Measurements from ENCODE around the gene OTOGL. TPM values are rescaled to one million over a fixed set of nuclear protein-coding genes. Genes with fewer than 3 reads are reported as not detected.

The OTOGL gene
- polyA plus RNA-seq, 3 donors, result not detected

- no peak overlapping the region for H3K27ac Mint-ChIP-seq
- no peaks in the 10 kb centered on the region for H3K36me3 Mint-ChIP-seq
- DNase-seq, result no peak
- H3K27me3 Mint-ChIP-seq (ENCODE audit: low read depth in 3 of 3), result no peaks in the 10 kb centered on the region
- H3K4me3 Mint-ChIP-seq, result no peak overlapping the region
- H4K20me1 ChIP-seq (ENCODE audit: insufficient read depth, low read length), result no peaks in the 10 kb centered on the region
- intact Hi-C loops (cut with micrococcal nuclease), result no loop called here
- no peaks in the 10 kb centered on the region for H3K36me3 ChIP-seq (replicated peaks in 1 of 2; ENCODE audit: control insufficient read depth in 1 of 2, insufficient read depth in 2 of 2, low read length in 2 of 2)
- no peaks in the 10 kb centered on the region for H3K4me1 Mint-ChIP-seq
- H2AFZ ChIP-seq (ENCODE audit: insufficient read depth, low read depth, low read length, poor library complexity, severe bottlenecking), result no peak overlapping the region
- H3K4me2 ChIP-seq (replicated peaks; ENCODE audit: extremely low read depth, low read length, poor library complexity, severe bottlenecking), result no peak overlapping the region
- TF ChIP-seq, protein P1, sequence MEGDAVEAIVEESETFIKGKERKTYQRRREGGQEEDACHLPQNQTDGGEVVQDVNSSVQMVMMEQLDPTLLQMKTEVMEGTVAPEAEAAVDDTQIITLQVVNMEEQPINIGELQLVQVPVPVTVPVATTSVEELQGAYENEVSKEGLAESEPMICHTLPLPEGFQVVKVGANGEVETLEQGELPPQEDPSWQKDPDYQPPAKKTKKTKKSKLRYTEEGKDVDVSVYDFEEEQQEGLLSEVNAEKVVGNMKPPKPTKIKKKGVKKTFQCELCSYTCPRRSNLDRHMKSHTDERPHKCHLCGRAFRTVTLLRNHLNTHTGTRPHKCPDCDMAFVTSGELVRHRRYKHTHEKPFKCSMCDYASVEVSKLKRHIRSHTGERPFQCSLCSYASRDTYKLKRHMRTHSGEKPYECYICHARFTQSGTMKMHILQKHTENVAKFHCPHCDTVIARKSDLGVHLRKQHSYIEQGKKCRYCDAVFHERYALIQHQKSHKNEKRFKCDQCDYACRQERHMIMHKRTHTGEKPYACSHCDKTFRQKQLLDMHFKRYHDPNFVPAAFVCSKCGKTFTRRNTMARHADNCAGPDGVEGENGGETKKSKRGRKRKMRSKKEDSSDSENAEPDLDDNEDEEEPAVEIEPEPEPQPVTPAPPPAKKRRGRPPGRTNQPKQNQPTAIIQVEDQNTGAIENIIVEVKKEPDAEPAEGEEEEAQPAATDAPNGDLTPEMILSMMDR (IDR thresholded peaks at IDR 0.05), result no peak
- H3K27me3 ChIP-seq (ENCODE audit: control insufficient read depth in 2 of 2, insufficient read depth in 2 of 2, low read length in 2 of 2), result no peaks in the 10 kb centered on the region
- no peak overlapping the region for H3K9ac ChIP-seq (ENCODE audit: insufficient read depth, low read length, poor library complexity, severe bottlenecking)
- H3K9me3 Mint-ChIP-seq, result peaks cover 0 to 2% (median 0%) of the 10 kb centered on the region in 7 donors
- H3K4me1 ChIP-seq (ENCODE audit: control insufficient read depth in 1 of 2, insufficient read depth in 2 of 2, low read length in 2 of 2), result no peaks in the 10 kb centered on the region
- no peaks in the 10 kb centered on the region for H3K9me3 ChIP-seq (replicated peaks in 1 of 2; ENCODE audit: control insufficient read depth in 1 of 2, insufficient read depth in 1 of 2, low read length in 2 of 2)
- no peak overlapping the region for H3K4me3 ChIP-seq (replicated peaks in 1 of 3; ENCODE audit: low read depth in 2 of 3, low read length in 3 of 3)
- H3K79me2 ChIP-seq (ENCODE audit: insufficient read depth, low read length), result no peaks in the 10 kb centered on the region
- H3K27ac ChIP-seq (ENCODE audit: low read depth in 1 of 2, low read length in 2 of 2), result no peak overlapping the region
- WGBS (ENCODE audit: insufficient coverage), result 97% methylated on average over 2 of the region's 2 CpGs
These were observed 112.3 kb downstream of the OTOGL start for GRCh38 chr12:80211671-80212070.

GRCh38 chr12:80212938-80213645 lies 113.8 kb downstream of the OTOGL start:
- no peaks in the 10 kb centered on the region for H3K36me3 Mint-ChIP-seq
- TF ChIP-seq, protein P1 (IDR thresholded peaks at IDR 0.05), result no peak
- no peaks in the 10 kb centered on the region for H3K4me1 Mint-ChIP-seq
- no peak overlapping the region for H3K4me3 ChIP-seq (replicated peaks in 1 of 3; ENCODE audit: low read depth in 2 of 3, low read length in 3 of 3)
- no peak overlapping the region for H3K4me3 Mint-ChIP-seq
- no peaks in the 10 kb centered on the region for H3K4me1 ChIP-seq (ENCODE audit: control insufficient read depth in 1 of 2, insufficient read depth in 2 of 2, low read length in 2 of 2)
- DNase-seq, result no peak
- no peaks in the 10 kb centered on the region for H3K79me2 ChIP-seq (ENCODE audit: insufficient read depth, low read length)
- no peak overlapping the region for H3K4me2 ChIP-seq (replicated peaks; ENCODE audit: extremely low read depth, low read length, poor library complexity, severe bottlenecking)
- H2AFZ ChIP-seq (ENCODE audit: insufficient read depth, low read depth, low read length, poor library complexity, severe bottlenecking), result no peak overlapping the region
- peaks cover 0 to 2% (median 0%) of the 10 kb centered on the region in 7 donors for H3K9me3 Mint-ChIP-seq
- H4K20me1 ChIP-seq (ENCODE audit: insufficient read depth, low read length), result no peaks in the 10 kb centered on the region
- peaks cover 0 to 1% (median 0%) of the 10 kb centered on the region in 3 donors for H3K27me3 Mint-ChIP-seq (ENCODE audit: low read depth in 3 of 3)
- no peaks in the 10 kb centered on the region for H3K9me3 ChIP-seq (replicated peaks in 1 of 2; ENCODE audit: control insufficient read depth in 1 of 2, insufficient read depth in 1 of 2, low read length in 2 of 2)
- no peaks in the 10 kb centered on the region for H3K27me3 ChIP-seq (ENCODE audit: control insufficient read depth in 2 of 2, insufficient read depth in 2 of 2, low read length in 2 of 2)
- H3K27ac ChIP-seq (ENCODE audit: low read depth in 1 of 2, low read length in 2 of 2), result no peak overlapping the region
- H3K27ac Mint-ChIP-seq, result no peak overlapping the region
- no peak overlapping the region for H3K9ac ChIP-seq (ENCODE audit: insufficient read depth, low read length, poor library complexity, severe bottlenecking)
- no peaks in the 10 kb centered on the region for H3K36me3 ChIP-seq (replicated peaks in 1 of 2; ENCODE audit: control insufficient read depth in 1 of 2, insufficient read depth in 2 of 2, low read length in 2 of 2)
- WGBS (ENCODE audit: insufficient coverage), result 93% methylated on average over 3 of the region's 4 CpGs
- intact Hi-C loops (cut with micrococcal nuclease), result no loop called here
